ENCODE data around the gene WDR73. TPM values are rescaled to one million over a fixed set of nuclear protein-coding genes. Genes with fewer than 3 reads are reported as not detected.

The WDR73 gene
- total and polyA plus RNA-seq, 2 donors (not counting 1 experiment from before 2014, with no cell fraction given): 16.8 to 38.3 TPM

DNA sequence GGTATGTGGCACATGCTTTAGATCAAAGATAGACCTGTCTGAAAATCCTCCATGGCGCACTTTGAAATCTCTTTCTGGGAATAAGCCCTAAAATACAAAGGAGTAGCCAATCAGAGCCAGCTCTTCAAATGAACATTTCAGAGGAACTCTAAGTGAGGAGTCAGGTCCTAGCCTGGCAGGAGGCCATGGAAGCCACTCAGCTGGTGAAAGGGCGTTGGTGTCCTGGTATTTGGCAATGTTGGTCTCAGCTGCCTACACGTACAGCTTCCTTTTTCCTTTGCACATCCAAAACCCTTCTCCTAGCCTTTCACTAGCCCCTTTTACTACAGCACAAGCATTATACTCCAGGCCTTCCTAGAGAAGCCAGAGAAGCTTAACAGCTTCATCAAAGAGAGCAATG is 5.5 kb downstream of the WDR73 start:
- Histone ChIP-seq H3K4me1 (ENCODE audit: control insufficient read depth, extremely low read depth, insufficient read depth, low read length) (peaks cover 9% of the 10 kb centered on the region), H3K4me2 (ENCODE audit: extremely low read depth, insufficient read depth, low read length) (no peak overlapping the region), H4K20me1 (ENCODE audit: control insufficient read depth, extremely low read depth, insufficient read depth, low read length) (no peaks in the 10 kb centered on the region), H2AFZ (ENCODE audit: low read length) (no peak overlapping the region), H3K4me3 (replicated peaks in 1 of 4; ENCODE audit: control extremely low read depth in 1 of 4, insufficient read depth in 1 of 4, low read depth in 3 of 4, low read length in 4 of 4) (no peak overlapping the region), H3K9ac (ENCODE audit: insufficient read depth, low read length) (no peak overlapping the region), H3K79me2 (ENCODE audit: control insufficient read depth, insufficient read depth, low read length) (peaks cover 13% of the 10 kb centered on the region), H3K27me3 (ENCODE audit: control insufficient read depth, insufficient read depth, low read length) (no peaks in the 10 kb centered on the region), H3K9me3 (ENCODE audit: control insufficient read depth, insufficient read depth, low read depth, low read length) (no peaks in the 10 kb centered on the region), H3K36me3 (ENCODE audit: control insufficient read depth, insufficient read depth, low read length) (peaks cover 35% of the 10 kb centered on the region), H3K27ac (ENCODE audit: insufficient read depth, low read length) (no peak overlapping the region)
- no peak for DNase-seq (ENCODE audit: low read depth in 2 of 2)
- TF ChIP-seq EZH2 (IDR thresholded peaks at IDR 0.05; ENCODE audit: low read length, missing control alignments): no peak
- TF ChIP-seq, protein P1, sequence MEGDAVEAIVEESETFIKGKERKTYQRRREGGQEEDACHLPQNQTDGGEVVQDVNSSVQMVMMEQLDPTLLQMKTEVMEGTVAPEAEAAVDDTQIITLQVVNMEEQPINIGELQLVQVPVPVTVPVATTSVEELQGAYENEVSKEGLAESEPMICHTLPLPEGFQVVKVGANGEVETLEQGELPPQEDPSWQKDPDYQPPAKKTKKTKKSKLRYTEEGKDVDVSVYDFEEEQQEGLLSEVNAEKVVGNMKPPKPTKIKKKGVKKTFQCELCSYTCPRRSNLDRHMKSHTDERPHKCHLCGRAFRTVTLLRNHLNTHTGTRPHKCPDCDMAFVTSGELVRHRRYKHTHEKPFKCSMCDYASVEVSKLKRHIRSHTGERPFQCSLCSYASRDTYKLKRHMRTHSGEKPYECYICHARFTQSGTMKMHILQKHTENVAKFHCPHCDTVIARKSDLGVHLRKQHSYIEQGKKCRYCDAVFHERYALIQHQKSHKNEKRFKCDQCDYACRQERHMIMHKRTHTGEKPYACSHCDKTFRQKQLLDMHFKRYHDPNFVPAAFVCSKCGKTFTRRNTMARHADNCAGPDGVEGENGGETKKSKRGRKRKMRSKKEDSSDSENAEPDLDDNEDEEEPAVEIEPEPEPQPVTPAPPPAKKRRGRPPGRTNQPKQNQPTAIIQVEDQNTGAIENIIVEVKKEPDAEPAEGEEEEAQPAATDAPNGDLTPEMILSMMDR (conservative IDR thresholded peaks at IDR 0.05 in 1 of 2, IDR thresholded peaks at IDR 0.05 in 1 of 2; ENCODE audit: low read depth in 1 of 2, low read length in 2 of 2): no peak

DNA sequence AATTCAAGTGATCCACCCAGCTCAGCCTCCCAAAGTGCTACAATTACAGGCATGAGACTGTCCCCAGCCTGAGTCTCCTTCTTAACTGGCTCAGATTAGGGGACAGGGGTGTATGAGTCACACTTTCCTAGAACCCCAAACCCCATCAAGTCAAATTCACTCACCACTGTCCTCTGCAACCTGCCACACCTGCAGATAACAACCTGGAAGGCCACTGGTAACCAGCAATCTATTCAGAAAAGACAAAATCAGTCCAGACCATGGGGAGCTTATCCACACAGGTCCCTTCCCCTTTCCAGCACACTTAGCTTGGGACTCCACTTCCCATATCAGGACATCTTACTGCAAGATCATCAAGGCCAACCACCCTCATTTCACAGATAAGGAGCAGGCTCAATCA is 6.4 kb downstream of the WDR73 start:
- no peaks in the 10 kb centered on the region for H3K9me3 ChIP-seq (ENCODE audit: control insufficient read depth, insufficient read depth, low read depth, low read length)
- H3K36me3 ChIP-seq (ENCODE audit: control insufficient read depth, insufficient read depth, low read length): peaks cover 38% of the 10 kb centered on the region
- H3K27ac ChIP-seq (ENCODE audit: insufficient read depth, low read length): no peak overlapping the region
- no peak overlapping the region for H2AFZ ChIP-seq (ENCODE audit: low read length)
- H3K4me3 ChIP-seq (replicated peaks in 1 of 4; ENCODE audit: control extremely low read depth in 1 of 4, insufficient read depth in 1 of 4, low read depth in 3 of 4, low read length in 4 of 4): no peak overlapping the region
- H3K79me2 ChIP-seq (ENCODE audit: control insufficient read depth, insufficient read depth, low read length): peaks cover 5% of the 10 kb centered on the region
- DNase-seq (ENCODE audit: low read depth in 2 of 2): no peak
- no peak for TF ChIP-seq EZH2 (IDR thresholded peaks at IDR 0.05; ENCODE audit: low read length, missing control alignments)
- TF ChIP-seq, protein P1 (conservative IDR thresholded peaks at IDR 0.05 in 1 of 2, IDR thresholded peaks at IDR 0.05 in 1 of 2; ENCODE audit: low read depth in 1 of 2, low read length in 2 of 2): no peak
- H3K9ac ChIP-seq (ENCODE audit: insufficient read depth, low read length): no peak overlapping the region
- no peak overlapping the region for H3K4me2 ChIP-seq (ENCODE audit: extremely low read depth, insufficient read depth, low read length)
- no peaks in the 10 kb centered on the region for H3K27me3 ChIP-seq (ENCODE audit: control insufficient read depth, insufficient read depth, low read length)
- H3K4me1 ChIP-seq (ENCODE audit: control insufficient read depth, extremely low read depth, insufficient read depth, low read length): peaks cover 2% of the 10 kb centered on the region
- H4K20me1 ChIP-seq (ENCODE audit: control insufficient read depth, extremely low read depth, insufficient read depth, low read length): no peaks in the 10 kb centered on the region

DNA sequence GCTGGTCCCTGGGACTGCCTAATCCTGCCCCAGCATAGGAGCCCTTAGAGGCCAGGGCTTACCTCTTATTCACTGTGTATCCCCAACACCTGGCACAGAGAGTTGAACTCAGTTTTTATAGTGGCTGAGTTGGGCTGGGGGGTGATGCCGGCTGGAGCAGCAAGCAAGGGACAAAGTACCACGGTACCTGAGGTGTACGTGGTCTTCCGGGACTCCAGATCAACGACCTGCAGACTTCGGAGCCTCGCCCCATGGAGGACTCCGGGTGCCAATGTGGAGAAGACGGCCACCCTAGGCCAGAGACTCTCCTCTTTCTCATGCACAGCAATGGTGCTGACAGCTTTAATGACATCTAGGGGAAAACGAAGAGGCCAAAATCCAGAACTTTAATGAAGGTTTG is 8.1 kb downstream of the WDR73 start:
- H3K4me2 ChIP-seq (ENCODE audit: extremely low read depth, insufficient read depth, low read length): no peak overlapping the region
- H3K4me1 ChIP-seq (ENCODE audit: control insufficient read depth, extremely low read depth, insufficient read depth, low read length): no peaks in the 10 kb centered on the region
- no peak overlapping the region for H3K9ac ChIP-seq (ENCODE audit: insufficient read depth, low read length)
- H3K27me3 ChIP-seq (ENCODE audit: control insufficient read depth, insufficient read depth, low read length): no peaks in the 10 kb centered on the region
- H3K36me3 ChIP-seq (ENCODE audit: control insufficient read depth, insufficient read depth, low read length): peaks cover 34% of the 10 kb centered on the region
- no peaks in the 10 kb centered on the region for H3K79me2 ChIP-seq (ENCODE audit: control insufficient read depth, insufficient read depth, low read length)
- H2AFZ ChIP-seq (ENCODE audit: low read length): no peak overlapping the region
- no peak overlapping the region for H3K27ac ChIP-seq (ENCODE audit: insufficient read depth, low read length)
- H3K9me3 ChIP-seq (ENCODE audit: control insufficient read depth, insufficient read depth, low read depth, low read length): no peaks in the 10 kb centered on the region
- DNase-seq (ENCODE audit: low read depth in 2 of 2): no peak
- no peak for TF ChIP-seq EZH2 (IDR thresholded peaks at IDR 0.05; ENCODE audit: low read length, missing control alignments)
- TF ChIP-seq, protein P1 (conservative IDR thresholded peaks at IDR 0.05 in 1 of 2, IDR thresholded peaks at IDR 0.05 in 1 of 2; ENCODE audit: low read depth in 1 of 2, low read length in 2 of 2): no peak
- H3K4me3 ChIP-seq (replicated peaks in 1 of 4; ENCODE audit: control extremely low read depth in 1 of 4, insufficient read depth in 1 of 4, low read depth in 3 of 4, low read length in 4 of 4): no peak overlapping the region
- H4K20me1 ChIP-seq (ENCODE audit: control insufficient read depth, extremely low read depth, insufficient read depth, low read length): no peaks in the 10 kb centered on the region
